HCT116 (cell line): ENCODE results near the gene PPP1R14C. TPM values are rescaled to one million over a fixed set of nuclear protein-coding genes. Genes with fewer than 3 reads are reported as not detected.

Source experiments
- ATAC-seq: fragments of 200-7000 bp; cut with Tn5 transposase; 2 replicates; pipeline ENCODE4 v1.9.1; 2020; ENCODE audit warnings: mild to moderate bottlenecking, moderate library complexity
- BruUV-seq: library from RNA; stranded (reverse); fragments of 400-500 nt; replicated peaks from 2 replicates; lab custom pipeline; 2021; lab: Mats Ljungman, UMichigan
- CTCF ChIA-PET: fragments of 300-600 bp; sonication (Branson Sonifier 250); formaldehyde crosslinking; loops from one replicate; lab custom pipeline; 2021; ENCODE audit warnings: antibody characterized with exemption; lab: Charles Lee
- POLR2A ChIA-PET: fragments of 300-600, 350-600 bp; sonication (Branson Sonifier 250); formaldehyde crosslinking; loops from one replicate; lab custom pipeline; 2021; ENCODE audit warnings: antibody characterized with exemption; lab: Charles Lee
- RAD21 ChIA-PET, 2 experiments: fragments of 300-600 bp; sonication (Branson Sonifier 250); formaldehyde crosslinking; loops; one replicate each; lab custom pipeline; 2023; ENCODE audit warnings: low total read pairs in 2 of 2; ENCODE audit not compliant: uncharacterized antibody in 2 of 2, unreplicated experiment in 2 of 2, low non-redundant PET in 1 of 2; lab: Charles Lee
- DNase-seq: peaks from one replicate; pipeline ENCODE4 v3.0.0-alpha.2; 2010; ENCODE audit warnings: low read depth, low spot score
- H2AFZ ChIP-seq: fragments of 200-600 bp; shearing (Covaris generic), sonication (generic); 2 replicates; pipeline ENCODE4 v1.6.1; 2017; ENCODE audit warnings: low read depth, mixed run types, mixed read lengths, antibody characterized with exemption, low read length; ENCODE audit not compliant: poor library complexity, severe bottlenecking
- H3K27ac ChIP-seq: 2 replicates; pipeline ENCODE4 v1.5.1; 2012; ENCODE audit warnings: low read depth, low read length
- H3K27me3 ChIP-seq: fragments of 200-600 bp; sonication (generic); 2 replicates; pipeline ENCODE4 v1.6.1; 2016; ENCODE audit warnings: mixed run types, low read length, mixed read lengths; ENCODE audit not compliant: insufficient read depth
- H3K36me3 ChIP-seq, 2 experiments: fragments of 200-500 bp in 1 of 2; fragments of 200-600 bp in 1 of 2; sonication (Bioruptor generic) in 1 of 2; sonication (generic) in 1 of 2; 2 replicates each; pipeline versions ENCODE4 v1.5.1 to v1.6.1; 2014 to 2016; ENCODE audit warnings: low read length in 2 of 2, inconsistent platforms in 1 of 2, mixed read lengths in 1 of 2, mixed run types in 1 of 2; ENCODE audit not compliant: insufficient read depth in 2 of 2, control insufficient read depth in 1 of 2
- H3K4me1 ChIP-seq, 2 experiments: fragments of 200-600 bp in 1 of 2; sonication (generic) in 1 of 2; 2 replicates each; pipeline versions ENCODE4 v1.5.1 to v1.6.1; 2012 to 2017; ENCODE audit warnings: low read length in 2 of 2, inconsistent platforms in 1 of 2, mild to moderate bottlenecking in 1 of 2, mixed read lengths in 1 of 2, mixed run types in 1 of 2, moderate library complexity in 1 of 2; ENCODE audit not compliant: insufficient read depth in 2 of 2, control insufficient read depth in 1 of 2
- H3K4me2 ChIP-seq: fragments of 200-600 bp; sonication (generic); 2 replicates; pipeline ENCODE4 v1.6.1; 2017; ENCODE audit warnings: mixed run types, low read length, mixed read lengths
- H3K4me3 ChIP-seq, 2 experiments: fragments of 200-600 bp in 1 of 2; sonication (generic) in 1 of 2; replicated peaks in 1 of 2; 2 replicates each; pipeline ENCODE4 v1.5.1; 2011 to 2016; ENCODE audit warnings: low read length in 2 of 2, control low read depth in 1 of 2, low read depth in 1 of 2, mild to moderate bottlenecking in 1 of 2, mixed read lengths in 1 of 2, mixed run types in 1 of 2
- H3K79me2 ChIP-seq: fragments of 200-600 bp; sonication (generic); 2 replicates; pipeline ENCODE4 v1.6.1; 2017; ENCODE audit warnings: mild to moderate bottlenecking, mixed run types, low read length, moderate library complexity, mixed read lengths; ENCODE audit not compliant: insufficient read depth
- H3K9ac ChIP-seq: fragments of 200-600 bp; sonication (generic); 2 replicates; pipeline ENCODE4 v1.6.1; 2016; ENCODE audit warnings: low read length, mixed read lengths
- H3K9me2 ChIP-seq: fragments of 200-600 bp; sonication (generic), shearing (Covaris generic); 2 replicates; pipeline ENCODE4 v1.6.1; 2017; ENCODE audit warnings: mixed run types, mild to moderate bottlenecking, moderate library complexity; ENCODE audit not compliant: insufficient read depth
- H3K9me3 ChIP-seq, 2 experiments: fragments of 200-500 bp in 1 of 2; fragments of 200-600 bp in 1 of 2; sonication (Bioruptor generic) in 1 of 2; sonication (generic) in 1 of 2; 2 replicates each; pipeline ENCODE4 v1.6.1; 2014 to 2017; ENCODE audit warnings: low read length in 2 of 2, mixed read lengths in 2 of 2, inconsistent platforms in 1 of 2, low read depth in 1 of 2, mild to moderate bottlenecking in 1 of 2, mixed run types in 1 of 2, moderate library complexity in 1 of 2; ENCODE audit not compliant: control insufficient read depth in 1 of 2, insufficient read depth in 1 of 2
- H4K20me1 ChIP-seq: fragments of 200-600 bp; sonication (generic), shearing (Covaris generic); 2 replicates; pipeline ENCODE4 v1.6.1; 2017; ENCODE audit warnings: mixed run types, mild to moderate bottlenecking, moderate library complexity; ENCODE audit not compliant: insufficient read depth
- CBX3 ChIP-seq: IDR thresholded peaks from 2 replicates; pipeline ENCODE4 v1.6.1; 2012; ENCODE audit warnings: low read depth
- CEBPB ChIP-seq: IDR thresholded peaks from 2 replicates; pipeline ENCODE4 v1.6.1; 2012; ENCODE audit warnings: low read depth
- EGR1 ChIP-seq: IDR thresholded peaks from 2 replicates; pipeline ENCODE4 v1.6.1; 2012; ENCODE audit warnings: low read depth
- EZH2 ChIP-seq: fragments of 200-600 bp; sonication (generic); IDR thresholded peaks from 2 replicates; pipeline ENCODE4 v1.6.1; 2017; ENCODE audit warnings: antibody characterized with exemption, mixed run types
- FOSL1 ChIP-seq: IDR thresholded peaks from 2 replicates; pipeline ENCODE4 v1.6.1; 2012; ENCODE audit warnings: low read depth
- JUND ChIP-seq: IDR thresholded peaks from 2 replicates; pipeline ENCODE4 v1.6.1; 2012
- POLR2AphosphoS5 ChIP-seq: IDR thresholded peaks from 2 replicates; pipeline ENCODE4 v1.6.1; 2011; ENCODE audit warnings: mild to moderate bottlenecking, low read depth, low read length, moderate library complexity
- RAD21 ChIP-seq: IDR thresholded peaks from 2 replicates; pipeline ENCODE4 v1.6.1; 2012; ENCODE audit warnings: low read depth, mild to moderate bottlenecking
- SIN3A ChIP-seq: IDR thresholded peaks from 2 replicates; pipeline ENCODE4 v1.6.1; 2012; ENCODE audit warnings: low read depth
- SRF ChIP-seq: IDR thresholded peaks from 2 replicates; pipeline ENCODE4 v1.6.1; 2012; ENCODE audit warnings: low read depth
- TCF7L2 ChIP-seq: IDR thresholded peaks from 2 replicates; pipeline ENCODE4 v1.7.0; 2011; ENCODE audit warnings: borderline replicate concordance, inconsistent platforms; ENCODE audit not compliant: insufficient read depth, insufficient read length; ENCODE audit errors: extremely low read depth
- YY1 ChIP-seq: IDR thresholded peaks from 2 replicates; pipeline ENCODE4 v1.6.1; 2011; ENCODE audit warnings: low read length, low read depth, moderate library complexity, mild to moderate bottlenecking; ENCODE audit not compliant: insufficient replicate concordance; ENCODE audit errors: extremely low read depth
- ZFX ChIP-seq: fragments of 450-650 bp; IDR thresholded peaks from 2 replicates; pipeline ENCODE4 v1.6.1; 2017
- ZNF274 ChIP-seq: fragments of 200-500 bp; sonication (Bioruptor generic); IDR thresholded peaks from 2 replicates; pipeline ENCODE4 v1.6.1; 2014; ENCODE audit warnings: mild to moderate bottlenecking, low read depth, low read length, inconsistent platforms
- intact Hi-C: fragments of 100-400 bp; cut with micrococcal nuclease; formaldehyde crosslinking; loops from 2 replicates; pipeline ENCODE4 v1.10.0; 2022
- total RNA-seq: library from RNA; stranded (reverse); gene quantifications from one replicate; pipeline ENCODE4 v1.2.1, GENCODE V29; 2021; ENCODE audit not compliant: unreplicated experiment
- TF ChIP-seq, protein P1 (sequence below), 3 experiments: fragments of 200-600 bp in 1 of 3; sonication (generic) in 1 of 3; IDR thresholded peaks in 2 of 3; conservative IDR thresholded peaks in 1 of 3; 2 replicates each; pipeline ENCODE4 v1.5.1; 2012 to 2017; ENCODE audit warnings: low read depth in 2 of 3, low read length in 2 of 3, antibody characterized with exemption in 1 of 3, borderline replicate concordance in 1 of 3, control low read depth in 1 of 3, mild to moderate bottlenecking in 1 of 3, mixed read lengths in 1 of 3, mixed run types in 1 of 3, moderate library complexity in 1 of 3; ENCODE audit not compliant: insufficient read depth in 1 of 3
- TF ChIP-seq, protein P2 (sequence below): IDR thresholded peaks from 2 replicates; pipeline ENCODE4 v1.6.1; 2012
- TF ChIP-seq, protein P3 (sequence below): IDR thresholded peaks from 2 replicates; pipeline ENCODE4 v1.6.1; 2012
- TF ChIP-seq, protein P4 (sequence below): IDR thresholded peaks from 2 replicates; pipeline ENCODE4 v1.6.1; 2012; ENCODE audit warnings: low read depth
- TF ChIP-seq, protein P5 (sequence below): IDR thresholded peaks from 2 replicates; pipeline ENCODE4 v1.6.1; 2011; ENCODE audit warnings: mild to moderate bottlenecking, low read length, moderate library complexity; ENCODE audit not compliant: insufficient replicate concordance; ENCODE audit errors: extremely low read depth

PPP1R14C gene
- total RNA-seq, 1 experiment from 2014 or later = 7.8 TPM

DNA sequence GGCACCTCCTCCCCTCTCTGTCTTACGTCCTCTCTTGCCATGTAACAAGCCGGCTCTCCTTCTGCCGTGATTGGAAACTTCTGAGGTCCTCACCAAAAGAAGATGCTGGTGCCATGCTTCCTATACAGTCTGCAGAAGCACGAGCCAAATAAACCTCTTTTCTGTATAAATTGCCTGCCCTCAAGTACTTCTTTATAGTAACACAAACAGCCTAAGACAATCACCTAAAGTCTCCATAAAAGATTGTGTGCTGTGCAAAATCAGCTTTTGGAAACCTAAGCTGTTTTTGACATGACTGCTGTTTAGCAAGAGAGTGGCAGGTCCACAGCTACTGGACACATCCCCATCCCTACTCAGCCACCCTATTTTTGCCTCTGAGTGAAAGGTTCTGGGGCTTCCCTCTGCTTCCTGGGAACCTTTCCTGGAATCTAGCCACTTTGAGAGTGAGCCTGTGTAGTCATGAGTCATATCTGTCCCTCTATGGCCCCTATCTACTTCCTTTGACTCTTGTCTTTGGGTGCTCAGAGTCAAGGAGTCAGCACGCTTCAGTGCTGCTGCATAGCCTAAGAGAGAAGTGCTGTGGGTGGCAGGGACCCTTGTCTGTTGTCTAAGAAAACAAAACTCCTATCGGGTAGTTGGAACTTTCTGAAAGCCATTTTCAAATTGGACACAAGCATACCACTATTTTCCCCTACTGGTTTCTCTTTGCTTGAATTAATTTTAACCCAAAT is 110.0 kb downstream of the PPP1R14C start:
- intact Hi-C loops = no loop called here
- POLR2A ChIA-PET = no interaction called here
- Histone ChIP-seq H4K20me1 (no peaks in the 10 kb centered on the region), H3K36me3 (no peaks in the 10 kb centered on the region), H3K27me3 (no peaks in the 10 kb centered on the region), H2AFZ (peak overlapping the region; percentile 25), H3K79me2 (no peaks in the 10 kb centered on the region), H3K27ac (no peak overlapping the region), H3K9me2 (no peaks in the 10 kb centered on the region), H3K4me1 (peaks cover 22 to 52% of the 10 kb centered on the region in 2 experiments), H3K9ac (peak overlapping the region; percentile 7; the same call in 1 of the 2 replicates), H3K4me3 (peak overlapping the region in 1 of 2 experiments; percentile 10; a peak in 1 of 4 replicates), H3K9me3 (peaks cover 3 to 6% of the 10 kb centered on the region in 2 experiments; a peak in 2 of 4 replicates), H3K4me2 (peak overlapping the region; percentile 66)
- BruUV-seq = no TSS peak
- DNase-seq (peak; percentile 22), ATAC-seq (peak; percentile 77)
- CTCF ChIA-PET = no interaction called here
- RAD21 ChIA-PET = no interaction called here
- TF ChIP-seq, protein P1, sequence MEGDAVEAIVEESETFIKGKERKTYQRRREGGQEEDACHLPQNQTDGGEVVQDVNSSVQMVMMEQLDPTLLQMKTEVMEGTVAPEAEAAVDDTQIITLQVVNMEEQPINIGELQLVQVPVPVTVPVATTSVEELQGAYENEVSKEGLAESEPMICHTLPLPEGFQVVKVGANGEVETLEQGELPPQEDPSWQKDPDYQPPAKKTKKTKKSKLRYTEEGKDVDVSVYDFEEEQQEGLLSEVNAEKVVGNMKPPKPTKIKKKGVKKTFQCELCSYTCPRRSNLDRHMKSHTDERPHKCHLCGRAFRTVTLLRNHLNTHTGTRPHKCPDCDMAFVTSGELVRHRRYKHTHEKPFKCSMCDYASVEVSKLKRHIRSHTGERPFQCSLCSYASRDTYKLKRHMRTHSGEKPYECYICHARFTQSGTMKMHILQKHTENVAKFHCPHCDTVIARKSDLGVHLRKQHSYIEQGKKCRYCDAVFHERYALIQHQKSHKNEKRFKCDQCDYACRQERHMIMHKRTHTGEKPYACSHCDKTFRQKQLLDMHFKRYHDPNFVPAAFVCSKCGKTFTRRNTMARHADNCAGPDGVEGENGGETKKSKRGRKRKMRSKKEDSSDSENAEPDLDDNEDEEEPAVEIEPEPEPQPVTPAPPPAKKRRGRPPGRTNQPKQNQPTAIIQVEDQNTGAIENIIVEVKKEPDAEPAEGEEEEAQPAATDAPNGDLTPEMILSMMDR (IDR thresholded peaks at IDR 0.05 in 2 of 3, conservative IDR thresholded peaks at IDR 0.05 in 1 of 3; ENCODE audit: borderline replicate concordance in 1 of 3, insufficient read depth in 1 of 3, low read depth in 2 of 3, low read length in 2 of 3) = no peak
- TF ChIP-seq JUND (peak; percentile 69), RAD21 (peak; percentile 18; the same call in 1 of the 2 replicates), CBX3 (peak; percentile 69), ZNF274 (no peak), TCF7L2 (no peak), ZFX (no peak), SIN3A (no peak), POLR2AphosphoS5 (peak; percentile 40; the same call in 1 of the 2 replicates), EZH2 (no peak), EGR1 (no peak), YY1 (no peak), CEBPB (no peak), FOSL1 (peak; percentile 81), SRF (no peak)
- TF ChIP-seq, protein P2, sequence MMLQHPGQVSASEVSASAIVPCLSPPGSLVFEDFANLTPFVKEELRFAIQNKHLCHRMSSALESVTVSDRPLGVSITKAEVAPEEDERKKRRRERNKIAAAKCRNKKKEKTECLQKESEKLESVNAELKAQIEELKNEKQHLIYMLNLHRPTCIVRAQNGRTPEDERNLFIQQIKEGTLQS = no peak
- TF ChIP-seq, protein P3, sequence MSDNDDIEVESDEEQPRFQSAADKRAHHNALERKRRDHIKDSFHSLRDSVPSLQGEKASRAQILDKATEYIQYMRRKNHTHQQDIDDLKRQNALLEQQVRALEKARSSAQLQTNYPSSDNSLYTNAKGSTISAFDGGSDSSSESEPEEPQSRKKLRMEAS = 0 out of 2 replicates have a peak, but pooled peaks have one; percentile 21
- TF ChIP-seq, protein P4, sequence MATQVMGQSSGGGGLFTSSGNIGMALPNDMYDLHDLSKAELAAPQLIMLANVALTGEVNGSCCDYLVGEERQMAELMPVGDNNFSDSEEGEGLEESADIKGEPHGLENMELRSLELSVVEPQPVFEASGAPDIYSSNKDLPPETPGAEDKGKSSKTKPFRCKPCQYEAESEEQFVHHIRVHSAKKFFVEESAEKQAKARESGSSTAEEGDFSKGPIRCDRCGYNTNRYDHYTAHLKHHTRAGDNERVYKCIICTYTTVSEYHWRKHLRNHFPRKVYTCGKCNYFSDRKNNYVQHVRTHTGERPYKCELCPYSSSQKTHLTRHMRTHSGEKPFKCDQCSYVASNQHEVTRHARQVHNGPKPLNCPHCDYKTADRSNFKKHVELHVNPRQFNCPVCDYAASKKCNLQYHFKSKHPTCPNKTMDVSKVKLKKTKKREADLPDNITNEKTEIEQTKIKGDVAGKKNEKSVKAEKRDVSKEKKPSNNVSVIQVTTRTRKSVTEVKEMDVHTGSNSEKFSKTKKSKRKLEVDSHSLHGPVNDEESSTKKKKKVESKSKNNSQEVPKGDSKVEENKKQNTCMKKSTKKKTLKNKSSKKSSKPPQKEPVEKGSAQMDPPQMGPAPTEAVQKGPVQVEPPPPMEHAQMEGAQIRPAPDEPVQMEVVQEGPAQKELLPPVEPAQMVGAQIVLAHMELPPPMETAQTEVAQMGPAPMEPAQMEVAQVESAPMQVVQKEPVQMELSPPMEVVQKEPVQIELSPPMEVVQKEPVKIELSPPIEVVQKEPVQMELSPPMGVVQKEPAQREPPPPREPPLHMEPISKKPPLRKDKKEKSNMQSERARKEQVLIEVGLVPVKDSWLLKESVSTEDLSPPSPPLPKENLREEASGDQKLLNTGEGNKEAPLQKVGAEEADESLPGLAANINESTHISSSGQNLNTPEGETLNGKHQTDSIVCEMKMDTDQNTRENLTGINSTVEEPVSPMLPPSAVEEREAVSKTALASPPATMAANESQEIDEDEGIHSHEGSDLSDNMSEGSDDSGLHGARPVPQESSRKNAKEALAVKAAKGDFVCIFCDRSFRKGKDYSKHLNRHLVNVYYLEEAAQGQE = no peak
- TF ChIP-seq, protein P5, sequence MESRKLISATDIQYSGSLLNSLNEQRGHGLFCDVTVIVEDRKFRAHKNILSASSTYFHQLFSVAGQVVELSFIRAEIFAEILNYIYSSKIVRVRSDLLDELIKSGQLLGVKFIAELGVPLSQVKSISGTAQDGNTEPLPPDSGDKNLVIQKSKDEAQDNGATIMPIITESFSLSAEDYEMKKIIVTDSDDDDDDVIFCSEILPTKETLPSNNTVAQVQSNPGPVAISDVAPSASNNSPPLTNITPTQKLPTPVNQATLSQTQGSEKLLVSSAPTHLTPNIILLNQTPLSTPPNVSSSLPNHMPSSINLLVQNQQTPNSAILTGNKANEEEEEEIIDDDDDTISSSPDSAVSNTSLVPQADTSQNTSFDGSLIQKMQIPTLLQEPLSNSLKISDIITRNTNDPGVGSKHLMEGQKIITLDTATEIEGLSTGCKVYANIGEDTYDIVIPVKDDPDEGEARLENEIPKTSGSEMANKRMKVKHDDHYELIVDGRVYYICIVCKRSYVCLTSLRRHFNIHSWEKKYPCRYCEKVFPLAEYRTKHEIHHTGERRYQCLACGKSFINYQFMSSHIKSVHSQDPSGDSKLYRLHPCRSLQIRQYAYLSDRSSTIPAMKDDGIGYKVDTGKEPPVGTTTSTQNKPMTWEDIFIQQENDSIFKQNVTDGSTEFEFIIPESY = no peak
